Stomach (tissue), 9 donors: ENCODE data around the gene MANBA. TPM values are rescaled to one million over a fixed set of nuclear protein-coding genes. Genes with fewer than 3 reads are reported as not detected.
A peak's percentile ranks its signal among the peaks of the same experiment; 100 is the strongest.
"Not testable (repeated sequence)": the region's sequence is repeated elsewhere in the genome, so short reads cannot be mapped to it uniquely, and the experiment has no call there.

Experiments used
- DNase-seq, 2 donors: peaks; one replicate each; pipeline versions ENCODE4 v3.0.0 to v3.0.0-alpha.2; 2013 to 2019
- H3K27ac ChIP-seq, 5 donors: fragments of 200-600 bp in 4 of 5; sonication (generic) in 4 of 5; one replicate each; pipeline ENCODE4 v1.5.1; 2013 to 2019; ENCODE audit warnings: mild to moderate bottlenecking in 1 of 5, moderate library complexity in 1 of 5
- H3K27me3 ChIP-seq, 3 donors: fragments of 200-600 bp; sonication (generic); one replicate each; pipeline ENCODE4 v1.5.1; 2017 to 2019; ENCODE audit warnings: mixed run types in 1 of 3
- H3K36me3 ChIP-seq, 4 donors: fragments of 200-600 bp; sonication (generic); 1 replicate in 3 of 4; 2 replicates in 1 of 4; pipeline ENCODE4 v1.5.1; 2016 to 2019
- H3K4me1 ChIP-seq, 4 donors: fragments of 200-600 bp; sonication (generic); one replicate each; pipeline ENCODE4 v1.5.1; 2016 to 2019
- H3K4me3 ChIP-seq, 4 donors: fragments of 200-600 bp; sonication (generic) in 3 of 4; one replicate each; pipeline ENCODE4 v1.5.1; 2016 to 2019; ENCODE audit warnings: mild to moderate bottlenecking in 1 of 4
- H3K9me3 ChIP-seq, 4 donors: fragments of 200-600 bp; sonication (generic); one replicate each; pipeline ENCODE4 v1.5.1; 2016 to 2019
- CTCF ChIP-seq, 7 experiments: fragments of 450-650 bp in 4 of 7; fragments of 200-600 bp in 3 of 7; sonication (generic) in 3 of 7; IDR thresholded peaks; one replicate each; pipeline ENCODE4 v1.5.1; 2016 to 2019; ENCODE audit warnings: antibody characterized with exemption in 7 of 7, control low read depth in 2 of 7, mild to moderate bottlenecking in 1 of 7
- EP300 ChIP-seq: sonication (generic); formaldehyde crosslinking; IDR thresholded peaks from one replicate; pipeline ENCODE4 v1.6.1; 2017; ENCODE audit warnings: antibody characterized with exemption
- POLR2A ChIP-seq, 4 donors: fragments of 450-650 bp; IDR thresholded peaks; one replicate each; pipeline ENCODE4 v1.6.1; 2016; ENCODE audit warnings: antibody characterized with exemption in 4 of 4, control low read depth in 2 of 4, mild to moderate bottlenecking in 1 of 4, moderate library complexity in 1 of 4
- POLR2AphosphoS5 ChIP-seq, 3 donors: sonication (generic); formaldehyde crosslinking; IDR thresholded peaks; one replicate each; pipeline ENCODE4 v1.6.1; 2016; ENCODE audit warnings: antibody characterized with exemption in 3 of 3
- WGBS, 5 donors: extraction: QIAGEN DNeasy Blood & Tissue Kit in 3 of 5; methylation state at CpG; one replicate each; pipeline versions ENCODE4 v1.1.5 to v1.1.7; 2013 to 2018; 5-methylcytosine and 5-hydroxymethylcytosine counted together
- intact Hi-C: fragments of 100-400 bp; cut with DNase I; formaldehyde crosslinking; loops from one replicate; pipeline ENCODE4 v1.15.1; 2023; ENCODE audit warnings: low total_unique reads
- polyA plus RNA-seq, 3 donors: library from polyadenylated mRNA; stranded (reverse); fragments of 200-250 nt; gene quantifications; one replicate each; pipeline ENCODE4 v1.2.3, GENCODE V29; 2013
- total RNA-seq, 5 donors: library from RNA; depleted of rRNA; stranded (reverse); fragments of >200 nt; gene quantifications; one replicate each; pipeline versions ENCODE4 v1.1.0 to v1.2.3, GENCODE V29; 2014 to 2016
- donor health status: healthy with polysubstance abuse.
- donor health status: Bipolar disorder and iron deficiency.
- donor health status: healthy.

The MANBA gene
- total and polyA plus RNA-seq, 8 donors, result 8.4 to 69.4 (median 24.0) TPM

- Histone ChIP-seq H3K27ac (peak overlapping the region in 4 of 5 donors; percentile 3 to 91 (median 42)), H3K4me1 (peaks cover 13 to 46% (median 27%) of the 10 kb centered on the region in 4 donors), H3K27me3 (no peaks in the 10 kb centered on the region), H3K9me3 (no peaks in the 10 kb centered on the region), H3K4me3 (no peak overlapping the region), H3K36me3 (no peaks in the 10 kb centered on the region)
- 64 to 76% (median 73%) methylated on average over 11 of the region's 11 CpGs for WGBS, 5 donors
- intact Hi-C loops, result no loop called here
- DNase-seq, result no peak
- no peak for TF ChIP-seq POLR2AphosphoS5 (IDR thresholded peaks at IDR 0.05)
Measured at GRCh38 chr4:102758241-102759160, 2.3 kb downstream of the MANBA start.

GRCh38 chr4:102757681-102758080, 3.1 kb downstream of the MANBA start:
- peak in 1 of 2 donors; percentile 48 for DNase-seq
- no peaks in the 10 kb centered on the region for H3K9me3 ChIP-seq
- intact Hi-C loops, result no loop called here
- peaks cover 13 to 46% (median 27%) of the 10 kb centered on the region in 4 donors for H3K4me1 ChIP-seq
- H3K27ac ChIP-seq, result peak overlapping the region; percentile 3 to 62 (median 47)
- no peaks in the 10 kb centered on the region for H3K36me3 ChIP-seq
- no peak overlapping the region for H3K4me3 ChIP-seq
- no peak for TF ChIP-seq CTCF (IDR thresholded peaks at IDR 0.05)
- TF ChIP-seq POLR2A (IDR thresholded peaks at IDR 0.05), result no peak
- no peak for TF ChIP-seq EP300
- no peak for TF ChIP-seq POLR2AphosphoS5 (IDR thresholded peaks at IDR 0.05)
- no peaks in the 10 kb centered on the region for H3K27me3 ChIP-seq
- WGBS, 5 donors, result 27 to 41% (median 37%) methylated on average over 1 of the region's 1 CpG

DNA sequence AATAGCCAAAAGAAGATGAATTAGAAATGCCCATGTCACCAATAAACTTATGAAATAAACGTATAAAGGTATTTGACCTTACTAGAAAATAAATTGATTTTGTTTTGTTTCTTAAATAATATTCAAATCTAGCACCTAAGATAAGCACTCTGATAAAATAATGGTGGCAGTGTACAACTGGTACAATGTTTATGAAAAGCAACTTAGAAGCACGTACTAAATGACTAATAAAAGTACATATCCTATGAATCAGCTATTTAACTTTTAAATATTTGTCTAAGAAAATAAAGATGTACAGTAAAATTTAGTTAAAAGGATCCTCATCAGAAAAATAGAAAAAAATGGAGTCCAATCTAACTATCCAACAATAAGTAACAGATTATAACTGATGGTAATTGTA, 6.7 kb downstream of the MANBA start:
- no peak for DNase-seq
- Histone ChIP-seq H3K4me1 (peaks cover 6 to 28% (median 16%) of the 10 kb centered on the region in 4 donors), H3K9me3 (no peaks in the 10 kb centered on the region), H3K36me3 (peaks cover 0 to 6% (median 2%) of the 10 kb centered on the region in 4 donors), H3K27me3 (no peaks in the 10 kb centered on the region), H3K4me3 (no peak overlapping the region), H3K27ac (no peak overlapping the region)
- WGBS, 5 donors, result 43 to 68% (median 59%) methylated on average over 2 of the region's 2 CpGs
- TF ChIP-seq EP300, result no peak
- intact Hi-C loops, result no loop called here

DNA sequence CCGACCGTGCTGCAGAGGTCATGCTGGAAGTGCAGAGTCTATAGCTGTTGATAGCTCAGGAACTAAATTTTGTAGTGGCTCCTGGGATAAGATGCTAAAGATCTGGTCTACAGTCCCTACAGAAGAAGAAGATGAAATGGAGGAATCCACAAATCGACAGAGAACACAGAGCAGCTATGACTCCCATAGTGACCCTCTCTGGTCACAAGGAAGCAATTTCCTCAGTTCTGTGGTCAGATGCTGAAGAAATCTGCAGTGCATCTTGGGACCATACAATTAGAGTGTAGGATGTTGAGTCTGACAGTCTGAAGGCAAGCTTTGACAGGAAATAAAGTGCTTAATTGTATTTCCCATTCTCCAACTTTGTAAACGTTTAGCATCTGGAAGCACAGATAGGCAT, 8.8 kb downstream of the MANBA start:
- TF ChIP-seq POLR2AphosphoS5 (IDR thresholded peaks at IDR 0.05) (no peak), POLR2A (IDR thresholded peaks at IDR 0.05) (no peak), CTCF (IDR thresholded peaks at IDR 0.05) (no peak), EP300 (no peak)
- H3K27me3 ChIP-seq, result no peaks in the 10 kb centered on the region
- peaks cover 0 to 7% (median under 1%) of the 10 kb centered on the region in 4 donors for H3K4me1 ChIP-seq
- intact Hi-C loops, result no loop called here
- 76 to 88% (median 84%) methylated on average over 4 of the region's 4 CpGs for WGBS, 5 donors
- DNase-seq, result no peak
- H3K27ac ChIP-seq, result no peak overlapping the region
- peaks cover 0 to 9% (median 8%) of the 10 kb centered on the region in 4 donors for H3K36me3 ChIP-seq
- no peak overlapping the region for H3K4me3 ChIP-seq
- H3K9me3 ChIP-seq, result no peaks in the 10 kb centered on the region

GRCh38 chr4:102743352-102743751, 17.4 kb downstream of the MANBA start:
- WGBS, 5 donors, result 77 to 84% (median 81%) methylated on average over 4 of the region's 4 CpGs
- peak in 1 of 2 donors; percentile 19 for DNase-seq

DNA sequence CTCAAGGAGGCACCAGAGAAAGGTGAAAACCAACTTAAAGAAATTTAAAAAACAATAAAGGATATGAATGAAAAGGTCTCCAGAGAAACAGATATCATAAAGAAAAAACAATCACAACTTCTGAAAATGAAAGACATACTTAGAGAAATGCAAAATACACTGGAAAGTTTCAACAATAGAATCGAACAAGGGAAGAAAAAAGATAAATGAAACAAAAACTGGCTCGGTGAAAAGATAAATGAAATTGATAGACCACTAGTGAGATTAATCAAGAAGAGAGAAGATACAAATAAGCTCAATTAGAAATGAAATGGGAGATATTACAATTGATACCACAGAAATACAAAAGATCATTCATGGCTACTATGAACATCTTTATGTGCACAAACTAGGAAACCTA, 22.0 kb downstream of the MANBA start:
- WGBS, 5 donors, result 86 to 96% (median 94%) methylated on average over 2 of the region's 2 CpGs

More at GRCh38 chr4:102743352-102743751, 17.4 kb downstream of the MANBA start:
- peaks cover 4 to 19% (median 7%) of the 10 kb centered on the region in 4 donors for H3K36me3 ChIP-seq
- intact Hi-C loops, H3K4me1 ChIP-seq, H3K4me3 ChIP-seq, H3K9me3 ChIP-seq, H3K27ac ChIP-seq, H3K27me3 ChIP-seq: not testable (repeated sequence)

More for the DNA sequence above, 22.0 kb downstream of the MANBA start:
- intact Hi-C loops, H3K4me3 ChIP-seq, H3K9me3 ChIP-seq, H3K27me3 ChIP-seq, DNase-seq, H3K27ac ChIP-seq: not testable (repeated sequence)
- peaks cover 13 to 35% (median 22%) of the 10 kb centered on the region in 4 donors for H3K4me1 ChIP-seq
- H3K36me3 ChIP-seq, result peaks cover 0 to 10% (median 1%) of the 10 kb centered on the region in 4 donors
